Measurements from ENCODE around the gene UNC93B1. TPM values are rescaled to one million over a fixed set of nuclear protein-coding genes. Genes with fewer than 3 reads are reported as not detected.

Gene UNC93B1
- total and polyA plus RNA-seq, 2 of the 8 experiments (the other 6 are each of a cell fraction or from before 2014, with no cell fraction given): 18.9 to 34.3 TPM

DNA sequence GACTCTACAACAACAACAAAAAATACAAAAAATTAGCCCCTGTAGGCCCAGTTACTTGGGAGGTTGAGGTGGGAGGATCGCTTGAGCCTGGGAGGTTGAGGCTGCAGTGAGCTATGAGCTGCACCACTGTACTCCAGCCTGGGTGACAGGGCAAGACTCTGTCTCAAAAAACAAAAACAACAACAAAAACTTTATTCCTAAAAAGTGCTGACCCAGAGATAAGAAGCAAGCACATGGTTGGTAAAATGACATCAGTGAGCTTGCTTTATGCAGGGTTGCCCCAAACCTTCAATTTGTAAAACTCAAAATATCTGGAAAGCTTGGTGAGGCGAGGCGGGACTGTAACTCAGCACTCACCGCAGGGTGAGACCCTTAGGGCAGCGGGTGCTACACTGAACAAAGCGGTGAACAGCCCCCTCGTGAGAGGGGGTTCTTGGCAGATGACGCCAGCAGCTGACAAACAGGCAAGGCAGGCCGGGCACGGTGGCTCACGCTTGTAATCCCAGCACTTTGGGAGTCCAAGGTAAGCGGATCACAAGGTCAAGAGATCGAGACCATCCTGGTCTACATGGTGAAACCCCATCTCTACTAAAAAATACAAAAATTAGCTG lies 31.5 kb upstream of the UNC93B1 start:
- Histone ChIP-seq H4K20me1 (replicated peaks in 1 of 2; ENCODE audit: control insufficient read depth in 1 of 2, insufficient read depth in 2 of 2, low read length in 2 of 2) (peaks cover 0 to 5% of the 10 kb centered on the region in 2 experiments), H3K4me1 (replicated peaks in 1 of 4; ENCODE audit: control insufficient read depth in 3 of 4, insufficient read depth in 4 of 4, low read length in 3 of 4) (peaks cover 4 to 25% (median 17%) of the 10 kb centered on the region in 4 experiments), H2BK120ac (replicated peaks; ENCODE audit: low read depth, low read length) (no peak overlapping the region), H3K4me2 (ENCODE audit: insufficient read depth in 1 of 2, low read depth in 2 of 2, low read length in 2 of 2) (no peak overlapping the region), H3K36me3 (ENCODE audit: control insufficient read depth in 2 of 4, insufficient read depth in 4 of 4, low read length in 3 of 4) (peaks cover 4 to 17% (median 15%) of the 10 kb centered on the region in 4 experiments), H3K27ac (ENCODE audit: low read depth, low read length) (no peak overlapping the region), H3K56ac (replicated peaks; ENCODE audit: insufficient read length, low read depth, low read length) (no peak overlapping the region), H3K79me1 (ENCODE audit: low read depth, low read length) (peaks cover 3% of the 10 kb centered on the region), H2AFZ (ENCODE audit: low read length) (no peak overlapping the region), H2BK15ac (ENCODE audit: low read length) (no peak overlapping the region), H2AK5ac (ENCODE audit: low read depth, low read length) (no peak overlapping the region), H3K4ac (replicated peaks; ENCODE audit: insufficient read length, low read depth, low read length) (no peak overlapping the region), H4K5ac (ENCODE audit: insufficient read length, low read depth, low read length) (no peak overlapping the region), H4K8ac (ENCODE audit: extremely low read depth, insufficient read depth, low read length) (no peak overlapping the region), H3K9me3 (ENCODE audit: insufficient read depth in 2 of 2, low read depth in 1 of 2, low read length in 1 of 2) (no peaks in the 10 kb centered on the region), H3K23me2 (ENCODE audit: low read depth, low read length) (peaks cover 3% of the 10 kb centered on the region; the same call in 1 of the 2 replicates), H3K9ac (replicated peaks in 1 of 4; ENCODE audit: extremely low read depth in 1 of 4, low read depth in 3 of 4, low read length in 3 of 4) (no peak overlapping the region), H4K91ac (replicated peaks; ENCODE audit: insufficient read length, low read length) (no peak overlapping the region), H3K79me2 (ENCODE audit: control insufficient read depth in 1 of 2, insufficient read depth in 2 of 2, low read length in 2 of 2) (peaks cover 0 to 22% of the 10 kb centered on the region in 2 experiments; a peak in 2 of 4 replicates), H2BK20ac (ENCODE audit: low read length) (no peak overlapping the region), H3K4me3 (ENCODE audit: extremely low read depth in 1 of 4, insufficient read depth in 2 of 4, low read depth in 3 of 4, low read length in 4 of 4) (no peak overlapping the region), H3K14ac (ENCODE audit: insufficient read length) (no peak overlapping the region), H2BK5ac (ENCODE audit: low read depth, low read length) (no peak overlapping the region), H3K23ac (ENCODE audit: insufficient read length) (no peak overlapping the region), H3K27me3 (replicated peaks in 1 of 4; ENCODE audit: control insufficient read depth in 3 of 4, extremely low read depth in 1 of 4, insufficient read depth in 3 of 4, low read length in 3 of 4) (no peaks in the 10 kb centered on the region), H2BK12ac (ENCODE audit: low read depth, low read length) (no peak overlapping the region), H3K18ac (ENCODE audit: extremely low read depth, low read length) (no peak overlapping the region)
- POLR2A ChIA-PET (ENCODE audit: partially characterized antibody): interaction anchor here (0.9 to 16.6 kb wide), 7 partner anchors 7 to 37 kb away, joined by 3 to 183 read pairs (median 3); partner anchors contain the start of gene ALDH3B1
- FAIRE-seq (no peak), DNase-seq (ENCODE audit: low read depth in 1 of 2, low spot score in 2 of 2) (no peak)
- 90% methylated on average over 13 of the region's 13 CpGs; no CpG with 5 or more reads in 1 of the 2 experiments for WGBS, 2 experiments (ENCODE audit: extremely low coverage in 1 of 2, insufficient coverage in 1 of 2, insufficient read length in 1 of 2, insufficient replicate concordance in 2 of 2, low coverage in 1 of 2, low lambda C conversion rate in 2 of 2, missing lambda C conversion rate in 1 of 2)
- CTCF ChIA-PET (ENCODE audit: partially characterized antibody): interaction anchor here (0.6 to 1.4 kb wide), 2 partner anchors 17 to 36 kb away, joined by 3 read pairs; no protein-coding TSS in a partner anchor
- TF ChIP-seq BRCA1 (IDR thresholded peaks at IDR 0.05; ENCODE audit: low read depth, low read length): no peak
- TF ChIP-seq YY1 (IDR thresholded peaks at IDR 0.05; ENCODE audit: low read depth, low read length): no peak

Measured in H1 (cell line).